HG03060 (cell line): ENCODE measurements around the gene HAND2.

Source experiments
- ATAC-seq: cut with Tn5 transposase; IDR thresholded peaks from one replicate; pipeline ENCODE4 v1.9.1; 2021; ENCODE audit warnings: low read depth, moderate number of reproducible peaks; ENCODE audit not compliant: unreplicated experiment

HAND2 gene

DNA sequence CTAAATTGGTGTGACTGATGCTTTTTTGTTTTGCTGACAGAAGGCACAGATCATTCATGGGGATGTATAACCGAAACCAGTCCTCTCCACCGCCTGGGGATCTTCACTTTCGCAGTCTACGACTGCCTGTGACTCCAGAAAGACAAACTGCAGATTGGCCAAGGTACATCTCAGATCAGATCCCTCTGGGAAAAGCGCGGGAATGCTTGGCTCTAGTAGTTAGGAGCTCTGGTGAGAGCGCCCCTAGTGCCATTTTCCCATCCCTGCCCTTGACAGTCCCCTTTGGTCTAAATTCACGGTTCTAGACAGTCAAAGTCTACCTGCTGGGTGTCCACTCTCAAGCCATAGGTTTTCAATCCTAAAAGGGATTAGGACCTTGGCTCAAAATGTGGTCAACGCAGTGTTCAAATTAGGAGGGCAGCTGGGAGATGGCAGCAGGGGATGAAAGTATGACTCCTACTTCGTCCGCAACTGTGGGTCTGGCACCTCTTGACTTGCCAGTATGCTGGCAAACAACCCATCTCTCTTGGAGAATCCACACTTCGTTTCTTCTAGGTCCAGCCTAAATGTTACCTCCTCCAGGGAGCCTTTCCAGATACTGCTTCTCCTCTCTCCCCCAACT, 6.9 kb upstream of the HAND2 start:
- no peak for ATAC-seq

DNA sequence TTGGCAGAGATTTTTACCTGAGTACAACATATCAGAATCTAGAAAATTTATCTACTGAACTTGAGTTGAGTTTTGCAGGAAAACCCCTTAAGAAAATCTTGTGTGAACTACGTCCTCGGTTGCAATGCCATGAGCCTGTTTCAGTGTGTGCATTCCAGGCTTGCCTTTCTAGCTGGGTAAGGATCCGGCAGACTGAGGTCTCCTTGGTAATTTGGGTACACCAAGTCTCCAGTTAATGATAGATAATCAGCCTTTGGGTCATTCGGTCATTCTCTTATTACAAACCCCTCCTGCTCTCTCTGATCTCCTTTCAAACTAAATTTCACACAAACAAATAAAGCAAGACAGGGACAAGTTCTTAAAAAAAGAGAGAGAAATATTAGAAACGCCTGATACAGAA, 5.9 kb upstream of the HAND2 start:
- ATAC-seq: no peak

DNA sequence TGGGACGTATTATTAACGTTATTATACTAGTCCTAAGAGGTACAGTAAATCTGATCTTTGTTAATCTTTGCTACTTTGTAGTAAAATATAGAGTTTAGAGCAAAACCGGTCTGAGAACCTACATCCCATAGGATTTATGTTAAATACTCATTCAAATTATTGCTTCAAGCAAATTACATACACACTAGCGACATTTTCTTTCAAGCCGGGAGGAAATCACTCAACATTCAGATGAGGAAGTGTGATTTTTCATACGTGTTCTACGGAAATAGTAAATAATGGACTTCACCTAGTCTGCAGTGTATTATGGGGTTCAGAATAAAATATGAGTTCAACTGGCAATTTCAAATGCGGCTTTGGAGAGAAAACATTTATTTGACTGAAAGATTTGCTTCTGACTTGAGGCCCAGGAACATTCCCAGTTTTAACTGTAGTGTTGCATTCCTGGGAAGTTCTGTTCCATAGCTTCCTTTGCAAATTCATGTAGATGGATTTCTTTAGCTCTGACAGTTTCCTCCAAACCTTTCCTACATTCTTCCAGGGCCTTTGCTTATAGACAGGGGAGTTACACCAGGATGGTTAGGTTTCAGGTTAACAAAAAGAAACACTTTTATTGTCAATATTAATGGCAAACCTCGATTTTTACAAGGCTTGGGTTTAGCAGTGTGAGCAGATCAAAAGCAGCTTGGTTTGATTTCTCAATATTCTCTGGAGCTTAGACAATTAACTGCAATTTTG, 5.3 kb upstream of the HAND2 start:
- ATAC-seq: no peak

DNA sequence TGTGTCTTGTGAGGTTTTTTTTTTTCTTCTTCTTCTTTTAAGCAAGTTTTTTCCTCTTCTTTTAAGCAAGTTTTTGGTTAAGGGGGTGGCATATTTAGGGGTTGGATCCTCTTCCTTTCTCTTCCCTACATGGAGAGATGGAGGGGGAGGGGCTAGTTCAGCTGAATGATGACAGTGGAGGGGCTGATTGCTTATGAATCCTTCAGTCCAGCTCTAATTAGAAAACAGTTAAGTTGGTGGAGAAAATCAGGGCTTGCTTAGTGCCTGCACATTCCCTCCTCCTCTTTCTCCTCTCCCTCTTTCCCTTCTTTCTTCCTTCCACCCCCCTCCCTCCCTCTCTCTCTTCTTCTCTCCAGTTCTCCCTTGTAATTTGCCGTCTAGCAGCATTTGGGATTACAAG, 4.4 kb upstream of the HAND2 start:
- no peak for ATAC-seq

DNA sequence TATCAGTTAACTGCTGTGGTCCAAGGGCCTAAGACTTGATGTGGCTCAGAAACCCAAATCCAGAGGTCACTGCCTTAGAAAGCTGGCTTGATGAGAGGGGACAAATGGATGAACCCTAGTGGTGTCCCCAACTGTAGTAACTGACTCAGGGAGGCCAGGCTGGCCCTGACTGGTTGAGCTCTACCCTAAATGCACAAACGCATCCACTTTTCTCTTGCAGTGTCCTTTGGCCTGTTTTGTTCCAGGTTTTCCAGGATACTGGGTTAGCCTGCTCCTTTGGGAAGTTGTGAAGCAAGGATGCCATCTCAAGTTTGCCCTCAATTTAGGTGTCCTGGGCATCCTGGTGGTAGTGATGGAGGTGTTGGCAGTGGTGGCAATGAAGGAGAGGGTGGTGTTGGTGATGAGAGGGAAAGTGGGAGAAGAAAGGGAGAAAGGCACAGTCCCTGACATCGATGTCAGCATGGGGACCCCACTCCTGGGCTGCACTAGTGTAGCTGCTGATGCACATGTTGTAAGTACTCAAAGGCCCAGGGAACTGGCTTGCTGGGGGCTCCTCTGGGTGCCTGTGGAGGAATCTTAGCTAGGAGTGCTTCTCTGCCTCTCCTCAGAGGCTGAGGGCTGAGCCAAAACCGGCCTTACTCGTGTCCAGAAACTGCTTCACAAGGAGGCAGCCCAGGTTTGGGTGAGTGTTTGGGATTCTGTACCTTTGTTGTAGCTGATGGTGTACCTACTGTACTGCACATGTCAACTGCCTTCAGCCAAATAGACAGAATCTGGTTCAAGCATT, 2.9 kb upstream of the HAND2 start:
- no peak for ATAC-seq

GRCh38 chr4:173531086-173531965, 1.3 kb upstream of the HAND2 start:
- no peak for ATAC-seq

DNA sequence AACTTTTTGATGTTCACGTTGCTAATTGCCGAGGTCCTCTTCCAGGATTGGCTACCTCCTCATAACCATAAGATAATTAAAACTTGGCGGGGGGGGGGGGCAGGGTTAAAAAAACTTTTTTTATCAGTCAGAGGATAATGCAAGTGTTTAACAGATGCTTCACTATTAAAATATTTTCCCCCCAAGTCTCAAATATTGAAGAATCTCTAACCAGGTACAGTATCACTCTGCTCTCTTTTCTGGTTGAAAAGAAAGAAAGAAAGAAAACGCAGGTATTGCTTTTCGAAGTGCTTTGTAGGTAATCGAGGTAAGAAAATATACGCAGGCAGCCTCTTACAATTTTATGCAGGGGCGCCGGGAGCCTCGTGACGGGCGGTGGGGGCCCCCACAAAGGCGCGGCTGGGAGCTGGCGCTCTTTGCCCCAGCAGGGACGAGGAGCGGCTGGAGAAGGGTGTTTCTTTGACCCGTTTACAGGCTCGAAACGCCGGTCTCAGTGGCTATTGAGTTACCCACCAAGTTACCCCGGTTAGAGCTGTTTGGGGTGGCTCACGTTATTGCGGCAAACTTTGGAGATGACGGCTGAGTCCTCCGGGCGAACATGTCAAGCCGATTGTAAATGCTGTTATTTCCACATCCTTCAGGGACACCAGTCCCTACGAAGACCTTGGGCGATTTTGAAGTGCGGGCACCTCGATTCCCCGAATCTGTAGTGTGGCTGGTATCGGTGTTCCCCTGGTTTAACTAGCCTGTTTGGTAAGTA, 477 bp upstream of the HAND2 start:
- ATAC-seq: no peak

DNA sequence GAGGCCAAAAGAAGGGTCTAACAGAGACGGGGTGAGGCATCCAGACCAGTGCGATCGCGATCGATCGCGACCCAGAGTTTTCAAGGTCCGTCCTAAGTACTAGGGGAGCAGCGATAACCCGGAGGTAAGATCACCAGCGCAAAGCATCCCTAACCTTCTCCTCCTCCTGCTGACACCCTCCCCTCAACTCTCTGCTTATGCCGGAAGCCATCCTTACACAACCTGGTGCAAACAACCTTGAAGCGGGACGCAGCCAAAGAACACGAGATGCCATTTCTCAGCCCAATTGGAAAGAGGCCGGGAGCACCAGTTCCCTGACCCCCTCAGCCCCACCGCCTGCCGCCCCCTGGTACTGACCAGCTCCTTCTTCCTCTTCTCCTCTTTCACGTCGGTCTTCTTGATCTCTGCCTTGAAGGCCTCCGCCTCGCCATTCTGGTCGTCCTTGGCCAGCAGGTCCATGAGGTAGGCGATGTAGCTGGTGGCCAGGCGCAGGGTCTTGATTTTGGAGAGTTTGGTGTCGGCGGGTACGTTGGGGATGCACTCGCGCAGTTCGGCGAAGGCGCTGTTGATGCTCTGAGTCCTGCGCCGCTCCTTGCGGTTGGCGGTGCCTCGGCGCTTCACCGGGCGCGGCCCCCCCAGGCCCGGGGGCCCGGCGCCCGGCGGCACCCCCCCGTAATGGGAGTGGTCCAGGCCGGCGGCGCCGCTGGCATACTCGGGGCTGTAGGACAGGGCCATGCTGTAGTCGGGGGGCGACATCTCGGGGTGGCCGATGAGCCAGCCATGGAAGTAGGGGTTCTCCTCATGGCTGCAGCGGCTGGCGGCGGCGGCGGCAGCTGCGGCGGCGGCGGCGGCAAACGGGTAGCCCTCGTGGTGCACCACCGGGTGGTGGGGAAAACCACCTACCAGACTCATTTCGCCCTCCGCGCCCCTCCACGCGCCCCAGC, 1.4 kb downstream of the HAND2 start:
- no peak for ATAC-seq

DNA sequence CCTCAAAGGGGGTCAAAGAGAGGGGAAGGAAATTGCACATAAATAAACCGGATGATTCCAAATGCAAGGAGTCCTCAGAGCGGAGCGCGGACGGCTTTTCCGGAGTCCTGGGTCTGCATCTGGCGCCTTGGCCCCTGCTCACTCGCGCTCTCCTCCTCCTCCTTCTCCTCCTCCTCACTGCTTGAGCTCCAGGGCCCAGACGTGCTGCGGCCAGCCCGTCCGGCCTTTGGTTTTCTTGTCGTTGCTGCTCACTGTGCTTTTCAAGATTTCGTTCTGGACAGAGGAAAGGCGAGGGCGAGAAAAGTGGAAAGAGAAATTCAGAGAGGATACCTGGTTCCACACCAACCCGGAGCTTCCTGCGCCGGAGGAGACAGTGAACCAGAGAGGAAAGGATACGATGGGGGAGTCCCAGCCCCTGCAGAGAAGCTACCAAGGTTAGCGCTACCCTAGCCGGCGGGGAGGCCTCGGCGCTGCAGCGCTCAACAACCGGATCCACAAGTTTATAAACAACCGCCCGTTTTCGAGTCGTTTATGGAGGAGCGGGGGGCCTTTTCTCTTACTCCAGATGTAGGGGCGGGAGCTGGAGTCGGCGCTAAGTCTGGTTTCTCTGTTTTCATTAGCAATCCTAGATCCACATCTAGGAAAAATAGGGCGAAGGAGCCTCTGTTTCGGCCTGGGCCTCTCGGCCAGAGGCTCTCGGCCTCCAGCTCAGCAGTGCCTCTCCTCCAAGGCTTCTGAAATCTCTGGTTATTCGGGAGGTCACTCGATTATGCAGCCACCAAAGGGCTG, 2.7 kb downstream of the HAND2 start:
- no peak for ATAC-seq

DNA sequence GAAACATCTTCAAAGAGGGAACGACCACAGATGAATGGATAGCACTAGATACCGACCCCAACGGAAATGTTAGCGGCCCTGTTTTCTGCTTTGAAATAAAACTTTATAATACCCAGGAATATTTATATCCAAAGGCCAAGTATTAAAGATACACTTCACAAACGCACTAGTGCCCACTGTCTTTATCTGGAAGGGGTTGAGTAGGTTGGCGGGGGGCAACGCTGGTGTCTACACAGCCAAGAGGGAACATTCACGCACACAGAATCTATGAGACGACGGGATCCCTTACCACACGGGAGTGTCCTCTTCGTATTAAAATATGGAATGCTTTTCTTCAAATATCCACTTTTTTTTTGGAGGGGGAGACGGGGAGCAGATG, 3.3 kb downstream of the HAND2 start:
- ATAC-seq: no peak

DNA sequence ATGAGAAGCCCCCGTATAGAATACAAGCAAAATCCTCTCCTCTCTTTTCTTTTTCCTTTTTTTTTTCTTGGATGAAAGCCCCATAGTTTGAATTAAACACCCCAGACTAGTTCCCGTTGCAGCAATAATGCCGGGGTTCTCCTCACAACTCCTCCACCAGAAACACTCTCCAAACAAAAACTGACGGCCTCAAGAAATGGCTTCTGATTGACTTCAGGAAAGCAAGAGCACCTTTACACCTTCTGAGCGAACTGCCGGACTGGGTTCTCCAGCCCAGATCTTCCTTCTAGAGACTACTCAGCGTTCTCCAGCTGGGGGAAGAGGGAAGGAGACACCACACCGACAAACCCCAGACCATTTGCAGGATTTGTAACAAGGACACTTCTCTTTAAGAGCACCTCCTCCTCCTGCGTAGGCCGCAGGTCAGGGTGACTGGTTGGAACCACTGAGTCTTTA, 4.0 kb downstream of the HAND2 start:
- ATAC-seq: no peak

- no peak for ATAC-seq
These were observed 4.7 kb downstream of the HAND2 start for GRCh38 chr4:173525118-173526011.

DNA sequence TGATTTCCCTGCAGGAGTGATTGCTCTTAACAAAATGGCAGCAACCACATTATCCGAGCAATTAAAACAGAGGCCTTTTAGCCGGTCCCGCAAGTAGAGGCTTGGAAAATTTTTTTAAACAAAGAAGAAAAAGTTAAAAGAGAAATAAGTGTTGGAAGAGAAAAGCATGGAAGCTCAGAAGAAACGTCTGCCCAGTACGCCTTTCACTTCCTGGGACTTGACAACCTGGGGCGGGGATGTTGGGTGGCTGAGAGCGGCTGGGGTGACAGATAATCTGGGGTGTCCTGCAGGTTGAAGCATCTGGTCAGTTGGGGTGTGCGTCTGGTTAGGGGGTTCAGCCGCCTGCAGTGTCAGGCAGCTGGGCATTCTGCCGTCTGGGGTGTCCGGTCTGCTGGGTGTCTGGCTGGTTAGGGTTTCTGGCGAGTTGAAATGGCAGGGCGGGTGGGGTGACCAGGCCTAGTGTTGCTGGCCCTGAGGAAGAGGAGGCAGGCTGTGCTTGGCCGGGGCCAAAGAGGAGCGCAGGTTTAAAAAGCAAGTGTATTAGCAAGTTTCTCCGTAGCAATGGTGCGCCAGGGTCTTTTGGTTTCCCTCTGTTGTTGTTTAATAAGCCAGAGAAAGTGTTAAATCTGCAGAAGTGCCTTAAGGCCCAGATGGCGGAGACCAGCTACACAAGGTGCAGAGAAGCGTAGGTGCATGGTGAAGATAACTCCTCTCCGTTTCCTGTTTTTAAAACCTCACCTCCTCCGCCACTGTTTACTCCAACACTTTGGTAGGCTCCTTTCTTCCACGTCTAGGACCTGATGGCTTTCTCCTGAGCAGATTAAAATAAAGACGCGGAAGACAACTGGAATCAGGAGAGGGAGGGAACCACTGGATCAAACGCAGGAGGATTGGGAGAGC, 5.6 kb downstream of the HAND2 start:
- no peak for ATAC-seq

GRCh38 chr4:173522951-173523395, 7.1 kb downstream of the HAND2 start:
- no peak for ATAC-seq

- ATAC-seq: no peak
These were observed 7.7 kb downstream of the HAND2 start for GRCh38 chr4:173522160-173522950.
